PC-9 (cell line): ENCODE measurements around the gene TCTN2.

Experiments used
- EZH2 ChIP-seq: fragments of 200-600 bp; sonication (generic); IDR thresholded peaks from 2 replicates; pipeline ENCODE4 v1.8.0; 2017; ENCODE audit warnings: antibody characterized with exemption, low read depth
- TF ChIP-seq, protein P1 (sequence below): fragments of 200-600 bp; sonication (generic); conservative IDR thresholded peaks from 2 replicates; pipeline ENCODE4 v1.6.1; 2017; ENCODE audit warnings: mixed run types, antibody characterized with exemption, mild to moderate bottlenecking, moderate library complexity

DNA sequence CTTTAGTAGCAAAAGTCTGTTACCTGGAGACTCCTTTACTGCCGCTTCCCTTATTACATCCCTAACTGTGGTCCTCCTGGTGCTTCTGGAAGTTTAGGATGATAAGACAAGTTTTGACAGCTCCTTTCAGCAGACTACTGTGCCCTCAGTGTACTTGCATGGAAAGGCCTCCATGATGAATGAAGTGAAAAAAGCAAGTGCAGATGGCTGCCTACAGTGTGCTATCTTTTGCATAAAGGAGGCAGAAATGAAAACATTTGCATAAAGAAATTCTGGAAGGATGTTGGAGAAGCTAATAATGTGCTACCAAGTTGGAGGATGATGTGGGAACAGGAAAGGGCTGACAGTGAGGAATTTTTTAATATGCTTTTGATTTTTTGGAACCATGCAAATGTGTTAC lies 4.5 kb downstream of the TCTN2 start:
- TF ChIP-seq, protein P1, sequence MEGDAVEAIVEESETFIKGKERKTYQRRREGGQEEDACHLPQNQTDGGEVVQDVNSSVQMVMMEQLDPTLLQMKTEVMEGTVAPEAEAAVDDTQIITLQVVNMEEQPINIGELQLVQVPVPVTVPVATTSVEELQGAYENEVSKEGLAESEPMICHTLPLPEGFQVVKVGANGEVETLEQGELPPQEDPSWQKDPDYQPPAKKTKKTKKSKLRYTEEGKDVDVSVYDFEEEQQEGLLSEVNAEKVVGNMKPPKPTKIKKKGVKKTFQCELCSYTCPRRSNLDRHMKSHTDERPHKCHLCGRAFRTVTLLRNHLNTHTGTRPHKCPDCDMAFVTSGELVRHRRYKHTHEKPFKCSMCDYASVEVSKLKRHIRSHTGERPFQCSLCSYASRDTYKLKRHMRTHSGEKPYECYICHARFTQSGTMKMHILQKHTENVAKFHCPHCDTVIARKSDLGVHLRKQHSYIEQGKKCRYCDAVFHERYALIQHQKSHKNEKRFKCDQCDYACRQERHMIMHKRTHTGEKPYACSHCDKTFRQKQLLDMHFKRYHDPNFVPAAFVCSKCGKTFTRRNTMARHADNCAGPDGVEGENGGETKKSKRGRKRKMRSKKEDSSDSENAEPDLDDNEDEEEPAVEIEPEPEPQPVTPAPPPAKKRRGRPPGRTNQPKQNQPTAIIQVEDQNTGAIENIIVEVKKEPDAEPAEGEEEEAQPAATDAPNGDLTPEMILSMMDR, result no peak
- TF ChIP-seq EZH2, result no peak
